Activated naive CD8-positive, alpha-beta T cell treated with anti-CD3 and anti-CD28 coated beads, Interleukin-2, amount 50 U/mL, for 24 hours (primary cell): ENCODE data around the gene IGBP1.
"Not testable (repeated sequence)": the region's sequence is repeated elsewhere in the genome, so short reads cannot be mapped to it uniquely, and the experiment has no call there.

Experiments
- ATAC-seq: fragments of 150-1000 bp; cut with Tn5 transposase; one replicate; pipeline ENCODE4 v1.10.0; 2021
- DNase-seq: peaks from one replicate; pipeline ENCODE4 v3.0.0; 2021
- H3K27ac Mint-ChIP-seq: one replicate; pipeline ENCODE4 v1.8.0; 2021; ENCODE audit warnings: mild to moderate bottlenecking, mixed read lengths
- H3K27me3 Mint-ChIP-seq: one replicate; pipeline ENCODE4 v1.8.0; 2021; ENCODE audit warnings: mixed read lengths
- H3K36me3 Mint-ChIP-seq: one replicate; pipeline ENCODE4 v1.8.0; 2021; ENCODE audit warnings: low read depth, mixed read lengths
- H3K4me1 Mint-ChIP-seq: one replicate; pipeline ENCODE4 v1.8.0; 2021; ENCODE audit warnings: mixed read lengths
- H3K4me3 Mint-ChIP-seq: one replicate; pipeline ENCODE4 v1.8.0; 2021; ENCODE audit warnings: mild to moderate bottlenecking, moderate library complexity, mixed read lengths
- H3K9me3 Mint-ChIP-seq: one replicate; pipeline ENCODE4 v1.8.0; 2021; ENCODE audit warnings: mixed read lengths

The IGBP1 gene

GRCh38 chrX:70133303-70134115 is at the start of gene IGBP1:
TSS of gene IGBP1 (plus strand) at chrX:70133447. CDS start at chrX:70133948, 501 bp downstream.
- Mint-ChIP-seq H3K9me3 (no peaks in the 10 kb centered on the region), H3K4me1 (peaks cover 31% of the 10 kb centered on the region), H3K4me3 (peak within 1 kb of the TSS; percentile 98), H3K36me3 (peaks cover 17% of the 10 kb centered on the region), H3K27ac (peak within 1 kb of the TSS; percentile 96), H3K27me3 (no peaks in the 10 kb centered on the region)
- ATAC-seq, result peak; percentile 86
- DNase-seq, result peak; percentile 74

- DNase-seq (no peak), ATAC-seq (no peak)
- H3K4me3 Mint-ChIP-seq, result no peak overlapping the region
- no peaks in the 10 kb centered on the region for H3K27me3 Mint-ChIP-seq
- no peaks in the 10 kb centered on the region for H3K36me3 Mint-ChIP-seq
- H3K27ac Mint-ChIP-seq, result no peak overlapping the region
- H3K9me3 Mint-ChIP-seq, result no peaks in the 10 kb centered on the region
- H3K4me1 Mint-ChIP-seq, result peaks cover 3% of the 10 kb centered on the region
Measured at GRCh38 chrX:70084592-70085240, 48.5 kb upstream of the IGBP1 start.

- Mint-ChIP-seq H3K4me1 (peaks cover 3% of the 10 kb centered on the region), H3K36me3 (no peaks in the 10 kb centered on the region), H3K27me3 (no peaks in the 10 kb centered on the region), H3K9me3 (no peaks in the 10 kb centered on the region), H3K4me3 (no peak overlapping the region), H3K27ac (no peak overlapping the region)
- no peak for DNase-seq
- no peak for ATAC-seq
Measured at GRCh38 chrX:70087857-70088630, 45.2 kb upstream of the IGBP1 start.

GRCh38 chrX:70088751-70089150 is 44.5 kb upstream of the IGBP1 start:
- Mint-ChIP-seq H3K4me3 (no peak overlapping the region), H3K27ac (no peak overlapping the region), H3K27me3 (no peaks in the 10 kb centered on the region), H3K9me3 (no peaks in the 10 kb centered on the region), H3K36me3 (no peaks in the 10 kb centered on the region), H3K4me1 (peaks cover 3% of the 10 kb centered on the region)
- ATAC-seq (no peak), DNase-seq (no peak)

GRCh38 chrX:70089604-70090297 is 43.5 kb upstream of the IGBP1 start:
- H3K36me3 Mint-ChIP-seq, result no peaks in the 10 kb centered on the region
- H3K27ac Mint-ChIP-seq, result no peak overlapping the region
- H3K4me3 Mint-ChIP-seq, result no peak overlapping the region
- H3K9me3 Mint-ChIP-seq, result no peaks in the 10 kb centered on the region
- ATAC-seq (no peak), DNase-seq (no peak)
- H3K27me3 Mint-ChIP-seq, result no peaks in the 10 kb centered on the region
- peaks cover 3% of the 10 kb centered on the region for H3K4me1 Mint-ChIP-seq

GRCh38 chrX:70092247-70092646 is 41.0 kb upstream of the IGBP1 start:
- H3K27ac Mint-ChIP-seq, result no peak overlapping the region
- ATAC-seq (no peak), DNase-seq (no peak)
- no peaks in the 10 kb centered on the region for H3K9me3 Mint-ChIP-seq
- H3K36me3 Mint-ChIP-seq, result no peaks in the 10 kb centered on the region
- peaks cover 3% of the 10 kb centered on the region for H3K4me1 Mint-ChIP-seq
- no peaks in the 10 kb centered on the region for H3K27me3 Mint-ChIP-seq
- no peak overlapping the region for H3K4me3 Mint-ChIP-seq

GRCh38 chrX:70096052-70096451 is 37.2 kb upstream of the IGBP1 start:
- no peak for ATAC-seq
- Mint-ChIP-seq H3K4me1 (no peaks in the 10 kb centered on the region), H3K9me3 (no peaks in the 10 kb centered on the region), H3K27ac (no peak overlapping the region), H3K4me3 (no peak overlapping the region), H3K27me3 (peaks cover 6% of the 10 kb centered on the region), H3K36me3 (no peaks in the 10 kb centered on the region)
- no peak for DNase-seq

GRCh38 chrX:70105229-70105628 is 28.0 kb upstream of the IGBP1 start:
- H3K4me1 Mint-ChIP-seq, result no peaks in the 10 kb centered on the region
- no peak for ATAC-seq
- no peaks in the 10 kb centered on the region for H3K36me3 Mint-ChIP-seq
- no peak overlapping the region for H3K27ac Mint-ChIP-seq
- H3K9me3 Mint-ChIP-seq, result no peaks in the 10 kb centered on the region
- DNase-seq, result no peak
- no peak overlapping the region for H3K4me3 Mint-ChIP-seq
- H3K27me3 Mint-ChIP-seq, result no peaks in the 10 kb centered on the region

GRCh38 chrX:70111436-70112026 is 21.7 kb upstream of the IGBP1 start:
- H3K9me3 Mint-ChIP-seq, ATAC-seq, H3K27me3 Mint-ChIP-seq, DNase-seq, H3K36me3 Mint-ChIP-seq, H3K4me1 Mint-ChIP-seq, H3K4me3 Mint-ChIP-seq, H3K27ac Mint-ChIP-seq: not testable (repeated sequence)

GRCh38 chrX:70117738-70118137 is 15.5 kb upstream of the IGBP1 start:
- no peak overlapping the region for H3K4me3 Mint-ChIP-seq
- no peak overlapping the region for H3K27ac Mint-ChIP-seq
- no peaks in the 10 kb centered on the region for H3K9me3 Mint-ChIP-seq
- ATAC-seq (no peak), DNase-seq (no peak)
- no peaks in the 10 kb centered on the region for H3K36me3 Mint-ChIP-seq
- H3K4me1 Mint-ChIP-seq, result no peaks in the 10 kb centered on the region
- H3K27me3 Mint-ChIP-seq, result peaks cover 8% of the 10 kb centered on the region

- not testable (repeated sequence) for H3K27ac Mint-ChIP-seq, H3K4me3 Mint-ChIP-seq, H3K4me1 Mint-ChIP-seq, H3K9me3 Mint-ChIP-seq, H3K36me3 Mint-ChIP-seq, DNase-seq, ATAC-seq, H3K27me3 Mint-ChIP-seq
Measured at GRCh38 chrX:70123014-70123413, 10.2 kb upstream of the IGBP1 start.

- H3K9me3 Mint-ChIP-seq, result no peaks in the 10 kb centered on the region
- DNase-seq (no peak), ATAC-seq (no peak)
- no peaks in the 10 kb centered on the region for H3K4me1 Mint-ChIP-seq
- H3K4me3 Mint-ChIP-seq, result no peak overlapping the region
- H3K36me3 Mint-ChIP-seq, result no peaks in the 10 kb centered on the region
- H3K27ac Mint-ChIP-seq, result no peak overlapping the region
- no peaks in the 10 kb centered on the region for H3K27me3 Mint-ChIP-seq
Measured at GRCh38 chrX:70124678-70125077, 8.6 kb upstream of the IGBP1 start.

GRCh38 chrX:70128071-70128470 is 5.2 kb upstream of the IGBP1 start:
- Mint-ChIP-seq H3K4me3 (no peak overlapping the region), H3K36me3 (no peaks in the 10 kb centered on the region), H3K9me3 (no peaks in the 10 kb centered on the region), H3K27me3 (no peaks in the 10 kb centered on the region), H3K27ac (no peak overlapping the region), H3K4me1 (peaks cover 9% of the 10 kb centered on the region)
- no peak for ATAC-seq
- DNase-seq, result no peak

- ATAC-seq (no peak), DNase-seq (no peak)
- H3K27ac Mint-ChIP-seq, result no peak overlapping the region
Measured at GRCh38 chrX:70129816-70130215, 3.4 kb upstream of the IGBP1 start.

More at GRCh38 chrX:70129816-70130215, 3.4 kb upstream of the IGBP1 start:
- Mint-ChIP-seq H3K27me3 (no peaks in the 10 kb centered on the region), H3K4me1 (peaks cover 14% of the 10 kb centered on the region), H3K4me3 (no peak overlapping the region), H3K9me3 (no peaks in the 10 kb centered on the region), H3K36me3 (peaks cover 2% of the 10 kb centered on the region)
